K562 (cell line): ENCODE measurements around the gene POU2F1. TPM values are rescaled to one million over a fixed set of nuclear protein-coding genes. Genes with fewer than 3 reads are reported as not detected.

Source experiments
- ATAC-seq: fragments of 200-7000 bp; cut with Tn5 transposase; 3 replicates; pipeline ENCODE4 v1.9.1; 2020; ENCODE audit warnings: moderate library complexity
- BruUV-seq: library from RNA; stranded (reverse); fragments of 400-500 nt; replicated peaks from 2 replicates; lab custom pipeline; 2021; lab: Mats Ljungman, UMichigan
- CTCF ChIA-PET: fragments of 300-600 bp; formaldehyde crosslinking; extraction: SDS; loops from one replicate; lab custom pipeline; 2021; ENCODE audit warnings: low intra/inter-chr PET ratio; lab: Yijun Ruan, JAX
- POLR2A ChIA-PET: fragments of 300-600, 350-650 bp; sonication (Branson Sonifier 250); formaldehyde crosslinking; extraction: SDS; loops from one replicate; lab custom pipeline; 2021; ENCODE audit warnings: antibody characterized with exemption, inconsistent platforms; lab: Yijun Ruan, JAX
- DNase-seq, 4 experiments: peaks; one replicate each; pipeline versions ENCODE4 v3.0.0 to v3.0.0-alpha.2; 2011 to 2018; ENCODE audit warnings: low spot score in 3 of 4, mixed read lengths in 3 of 4; ENCODE audit errors: extremely low read depth in 1 of 4
- FAIRE-seq: peaks from 2 replicates; lab custom pipeline; 2011; peaks lifted over from hg19 to GRCh38; lab: Jason Lieb, UNC
- H2AFZ ChIP-seq: 2 replicates; pipeline ENCODE4 v1.6.0; 2011; ENCODE audit warnings: low read depth, low read length, control low read depth, inconsistent platforms
- H3K27ac ChIP-seq: fragments of 200-600 bp; 3 replicates; pipeline ENCODE4 v1.8.0; 2011; ENCODE audit warnings: low read depth, mild to moderate bottlenecking, control low read depth, inconsistent platforms, low read length, moderate library complexity, mixed read lengths; ENCODE audit errors: extremely low read depth
- H3K27me3 ChIP-seq, 2 experiments: fragments of 300-600 bp in 1 of 2; 2 replicates in 1 of 2; 3 replicates in 1 of 2; pipeline versions ENCODE4 v1.6.0 to v1.8.0; 2011; ENCODE audit warnings: inconsistent platforms in 2 of 2, low read length in 2 of 2, mild to moderate bottlenecking in 1 of 2, mixed read lengths in 1 of 2, moderate library complexity in 1 of 2; ENCODE audit not compliant: control insufficient read depth in 2 of 2, insufficient read depth in 2 of 2
- H3K36me3 ChIP-seq: fragments of 300-600 bp; 3 replicates; pipeline ENCODE4 v1.8.0; 2011; ENCODE audit warnings: mild to moderate bottlenecking, low read length, inconsistent platforms; ENCODE audit not compliant: control insufficient read depth, insufficient read depth
- H3K4me1 ChIP-seq, 2 experiments: fragments of 200-600 bp in 1 of 2; replicated peaks in 1 of 2; 2 replicates in 1 of 2; 3 replicates in 1 of 2; pipeline versions ENCODE4 v1.5.1 to v1.8.0; 2011; ENCODE audit warnings: inconsistent platforms in 2 of 2, low read length in 2 of 2, mild to moderate bottlenecking in 1 of 2, mixed read lengths in 1 of 2, moderate library complexity in 1 of 2; ENCODE audit not compliant: control insufficient read depth in 2 of 2, insufficient read depth in 2 of 2
- H3K4me2 ChIP-seq: 2 replicates; pipeline ENCODE4 v1.6.1; 2011; ENCODE audit warnings: low read length, control low read depth, inconsistent platforms, mixed read lengths; ENCODE audit not compliant: insufficient read depth
- H3K4me3 ChIP-seq: fragments of 200-600 bp; sonication (generic), shearing (Covaris generic); 2 replicates; pipeline ENCODE4 v1.5.1; 2016; ENCODE audit warnings: control low read depth, inconsistent platforms
- H3K79me2 ChIP-seq: fragments of 200-600 bp; 3 replicates; pipeline ENCODE4 v1.8.0; 2011; ENCODE audit warnings: low read length, inconsistent platforms; ENCODE audit not compliant: control insufficient read depth, insufficient read depth
- H3K9ac ChIP-seq, 2 experiments: 2 replicates each; pipeline versions ENCODE4 v1.6.0 to v1.6.1; 2011; ENCODE audit warnings: low read depth in 2 of 2, low read length in 2 of 2, control low read depth in 1 of 2, inconsistent platforms in 1 of 2, mild to moderate bottlenecking in 1 of 2, mixed read lengths in 1 of 2; ENCODE audit not compliant: insufficient read depth in 1 of 2
- H3K9me1 ChIP-seq: one replicate; pipeline ENCODE4 v1.6.0; 2011; ENCODE audit warnings: inconsistent platforms, mild to moderate bottlenecking, low read length, moderate library complexity; ENCODE audit not compliant: control insufficient read depth, insufficient read depth
- H3K9me3 ChIP-seq: replicated peaks from 2 replicates; pipeline ENCODE4 v1.5.1; 2011; ENCODE audit warnings: low read depth, low read length, inconsistent platforms; ENCODE audit not compliant: control insufficient read depth, insufficient read depth
- H4K20me1 ChIP-seq: replicated peaks from 2 replicates; pipeline ENCODE4 v1.6.1; 2011; ENCODE audit warnings: low read length, inconsistent platforms, mixed read lengths; ENCODE audit not compliant: control insufficient read depth, insufficient read depth
- NCOA4 ChIP-seq: fragments of 450-650 bp; IDR thresholded peaks from 2 replicates; pipeline ENCODE4 v1.6.1; 2018; ENCODE audit warnings: mild to moderate bottlenecking; ENCODE audit not compliant: partially characterized antibody
- POLR2AphosphoS2 ChIP-seq: IDR thresholded peaks from 2 replicates; pipeline ENCODE4 v1.6.1; 2012; ENCODE audit warnings: low read length, improper control_type of control experiment
- WGBS: fragments of 100-300 bp; shearing (Covaris generic); methylation state at CpG from one replicate; pipeline ENCODE4 v1.1.6; 2016; ENCODE audit warnings: low coverage, mixed read lengths; ENCODE audit not compliant: insufficient coverage; ENCODE audit errors: missing lambda C conversion rate; 5-methylcytosine and 5-hydroxymethylcytosine counted together
- in situ Hi-C: fragments of 300-500 bp; cut with MboI; formaldehyde crosslinking; loops from 4 replicates; pipeline ENCODE4 v1.15.0; 2018; ENCODE audit warnings: inconsistent platforms, mixed read lengths
- intact Hi-C: fragments of 100-400 bp; cut with micrococcal nuclease; formaldehyde crosslinking; loops from 2 replicates; pipeline ENCODE4 v1.14.2; 2022
- polyA plus RNA-seq, 8 experiments: library from polyadenylated mRNA; depleted of rRNA in 4 of 8; stranded (reverse) in 5 of 8; unstranded in 3 of 8; fragments of >200 nt; fragmentation: Nextera tagmentation in 2 of 8; fragmentation: Illumina TruSeq in 1 of 8; extraction: Ambion mirVana in 2 of 8; extraction: Trizol in 1 of 8; gene quantifications; 2 replicates each; pipeline versions ENCODE4 v1.2.1 to v1.2.3, GENCODE V29; 2011 to 2014; ENCODE audit warnings: inconsistent platforms in 1 of 8, missing spikeins in 1 of 8
- total RNA-seq, 7 experiments: library from RNA; depleted of rRNA in 6 of 7; stranded (reverse); fragments of >200 nt in 6 of 7; fragmentation: Illumina TruSeq in 2 of 7; extraction: Trizol in 2 of 7; gene quantifications; 2 replicates each; pipeline versions ENCODE4 v1.2.1 to v1.2.3, GENCODE V29; 2011 to 2021; ENCODE audit warnings: low replicate concordance in 1 of 7
- TF ChIP-seq, protein P1 (sequence below), 2 experiments: IDR thresholded peaks in 1 of 2; conservative IDR thresholded peaks in 1 of 2; 2 replicates each; pipeline ENCODE4 v1.6.1; 2016; ENCODE audit warnings: low read depth in 2 of 2, mild to moderate bottlenecking in 1 of 2, missing compliant biosample characterization in 1 of 2, missing genetic modification characterization in 1 of 2, moderate library complexity in 1 of 2

POU2F1 gene
- total and polyA plus RNA-seq, 9 of the 15 experiments (the other 6 are each of a cell fraction or from before 2014, with no cell fraction given): 2.6 to 22.3 (median 8.8) TPM

- in situ Hi-C loops (no loop called here), intact Hi-C loops (no loop called here)
- TF ChIP-seq, protein P1, sequence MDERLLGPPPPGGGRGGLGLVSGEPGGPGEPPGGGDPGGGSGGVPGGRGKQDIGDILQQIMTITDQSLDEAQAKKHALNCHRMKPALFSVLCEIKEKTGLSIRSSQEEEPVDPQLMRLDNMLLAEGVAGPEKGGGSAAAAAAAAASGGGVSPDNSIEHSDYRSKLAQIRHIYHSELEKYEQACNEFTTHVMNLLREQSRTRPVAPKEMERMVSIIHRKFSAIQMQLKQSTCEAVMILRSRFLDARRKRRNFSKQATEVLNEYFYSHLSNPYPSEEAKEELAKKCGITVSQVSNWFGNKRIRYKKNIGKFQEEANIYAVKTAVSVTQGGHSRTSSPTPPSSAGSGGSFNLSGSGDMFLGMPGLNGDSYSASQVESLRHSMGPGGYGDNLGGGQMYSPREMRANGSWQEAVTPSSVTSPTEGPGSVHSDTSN (CRISPR knock-in tag; IDR thresholded peaks at IDR 0.05; ENCODE audit: low read depth): no peak
- TF ChIP-seq, protein P1 (tag; conservative IDR thresholded peaks at IDR 0.05; ENCODE audit: low read depth): peak; percentile 55; the same call in 1 of the 2 replicates
- TF ChIP-seq NCOA4 (no peak), POLR2AphosphoS2 (no peak)
- H3K27me3 ChIP-seq: peaks cover 4 to 6% of the 10 kb centered on the region in 2 experiments; a peak in 2 of 5 replicates
- WGBS: under 1% methylated on average over 6 of the region's 6 CpGs
- BruUV-seq: no TSS peak
- no peaks in the 10 kb centered on the region for H3K9me1 ChIP-seq
- H3K4me3 ChIP-seq: no peak overlapping the region
- H3K79me2 ChIP-seq: no peaks in the 10 kb centered on the region
- no peak overlapping the region for H3K9ac ChIP-seq
- FAIRE-seq: no peak
- H3K4me2 ChIP-seq: no peak overlapping the region
- POLR2A ChIA-PET: interaction anchor here (0.7 kb wide), 1 partner anchor 11 kb away, joined by 3 read pairs; no protein-coding TSS in a partner anchor
- no peaks in the 10 kb centered on the region for H4K20me1 ChIP-seq
- no peaks in the 10 kb centered on the region for H3K9me3 ChIP-seq
- DNase-seq: no peak
- CTCF ChIA-PET: no interaction called here
- no peak overlapping the region for H2AFZ ChIP-seq
- no peaks in the 10 kb centered on the region for H3K4me1 ChIP-seq
- H3K27ac ChIP-seq: no peak overlapping the region
- ATAC-seq: no peak
- H3K36me3 ChIP-seq: no peaks in the 10 kb centered on the region
These were observed 34.6 kb upstream of the POU2F1 start for GRCh38 chr1:167185974-167186657.
